Neuron (in vitro differentiated cells): ENCODE data around the gene SNX2.

Experiments used
- H2AFZ ChIP-seq: one replicate; pipeline ENCODE4 v1.6.1; 2013; ENCODE audit warnings: low read depth, mild to moderate bottlenecking, inconsistent platforms, low read length, moderate library complexity
- H3K27me3 ChIP-seq: one replicate; pipeline ENCODE4 v1.6.1; 2013; ENCODE audit warnings: low read length; ENCODE audit not compliant: insufficient read depth
- H3K36me3 ChIP-seq: one replicate; pipeline ENCODE4 v1.6.1; 2013; ENCODE audit warnings: low read length; ENCODE audit not compliant: insufficient read depth
- H3K4me1 ChIP-seq: one replicate; pipeline ENCODE4 v1.6.1; 2013; ENCODE audit warnings: low read length; ENCODE audit not compliant: insufficient read depth
- H3K4me3 ChIP-seq: 2 replicates; pipeline ENCODE4 v1.5.1; 2013; ENCODE audit warnings: mild to moderate bottlenecking, low read length, moderate library complexity
- H3K9me3 ChIP-seq: one replicate; pipeline ENCODE4 v1.6.1; 2013; ENCODE audit warnings: low read length

The SNX2 gene

DNA sequence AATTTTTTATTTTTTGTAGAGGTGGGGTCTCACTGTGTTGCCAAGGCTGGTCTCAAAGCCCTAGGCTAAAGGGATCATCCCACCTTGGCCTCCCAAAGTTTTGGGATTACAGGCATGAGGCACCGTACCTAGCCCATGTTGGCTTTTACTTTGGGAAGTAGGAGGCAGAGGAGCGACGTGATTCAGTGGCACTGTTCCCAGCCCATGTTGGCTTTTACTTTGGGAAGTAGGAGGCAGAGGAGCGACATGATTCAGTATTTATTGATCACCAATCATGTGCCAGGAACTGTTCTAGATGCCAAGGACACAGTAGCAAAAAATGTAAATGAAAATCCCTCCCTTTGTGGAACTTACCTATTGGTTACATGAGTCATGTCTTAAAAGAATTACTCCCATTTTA lies 88.8 kb downstream of the SNX2 start:
- Histone ChIP-seq H3K36me3 (peaks cover 5% of the 10 kb centered on the region), H3K4me1 (no peaks in the 10 kb centered on the region), H2AFZ (no peak overlapping the region), H3K4me3 (no peak overlapping the region), H3K9me3 (no peaks in the 10 kb centered on the region), H3K27me3 (no peaks in the 10 kb centered on the region)

DNA sequence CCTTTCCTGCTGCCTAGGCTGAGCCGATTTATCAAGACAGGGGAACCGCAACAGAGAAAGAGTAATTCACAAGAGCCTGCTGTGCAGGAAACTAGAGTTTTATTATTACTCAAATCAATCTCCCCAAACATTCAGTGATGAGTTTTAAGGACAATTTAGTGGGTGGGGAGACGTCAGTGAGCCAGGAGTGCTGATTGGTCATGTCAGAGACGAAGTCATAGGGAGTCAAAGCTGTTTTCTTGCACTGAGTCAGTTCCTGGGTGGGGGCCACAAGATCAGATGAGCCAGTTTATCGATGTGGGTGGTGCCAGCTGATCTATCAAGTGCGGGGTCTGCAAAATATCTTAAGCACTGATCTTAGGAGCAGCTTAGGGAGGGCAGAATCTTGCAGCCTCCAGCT lies 89.5 kb downstream of the SNX2 start:
- Histone ChIP-seq H3K4me3 (no peak overlapping the region), H3K4me1 (no peaks in the 10 kb centered on the region), H3K9me3 (no peaks in the 10 kb centered on the region), H3K36me3 (peaks cover 5% of the 10 kb centered on the region), H2AFZ (no peak overlapping the region), H3K27me3 (no peaks in the 10 kb centered on the region)

DNA sequence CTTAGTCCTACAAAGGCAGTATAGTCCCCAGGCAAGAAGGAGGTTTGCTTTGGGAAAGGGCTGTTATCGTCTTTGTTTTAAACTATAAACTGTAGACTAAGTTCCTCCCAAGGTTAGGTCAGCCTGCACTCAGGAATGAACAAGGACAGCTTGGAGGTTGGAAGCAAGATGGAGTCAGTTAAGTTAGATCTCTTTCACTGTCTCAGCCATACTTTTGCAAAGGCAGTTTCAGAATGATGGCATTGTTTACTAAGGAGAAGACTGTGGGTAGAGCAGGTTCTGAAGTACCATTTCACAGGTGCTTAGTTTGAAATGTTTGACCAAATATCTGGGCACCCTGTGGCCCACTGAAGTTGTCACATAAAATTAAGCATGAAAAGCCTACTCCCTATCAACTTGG lies 90.0 kb downstream of the SNX2 start:
- Histone ChIP-seq H3K4me1 (no peaks in the 10 kb centered on the region), H3K9me3 (no peaks in the 10 kb centered on the region), H3K36me3 (peaks cover 5% of the 10 kb centered on the region), H3K27me3 (no peaks in the 10 kb centered on the region), H3K4me3 (no peak overlapping the region), H2AFZ (no peak overlapping the region)

DNA sequence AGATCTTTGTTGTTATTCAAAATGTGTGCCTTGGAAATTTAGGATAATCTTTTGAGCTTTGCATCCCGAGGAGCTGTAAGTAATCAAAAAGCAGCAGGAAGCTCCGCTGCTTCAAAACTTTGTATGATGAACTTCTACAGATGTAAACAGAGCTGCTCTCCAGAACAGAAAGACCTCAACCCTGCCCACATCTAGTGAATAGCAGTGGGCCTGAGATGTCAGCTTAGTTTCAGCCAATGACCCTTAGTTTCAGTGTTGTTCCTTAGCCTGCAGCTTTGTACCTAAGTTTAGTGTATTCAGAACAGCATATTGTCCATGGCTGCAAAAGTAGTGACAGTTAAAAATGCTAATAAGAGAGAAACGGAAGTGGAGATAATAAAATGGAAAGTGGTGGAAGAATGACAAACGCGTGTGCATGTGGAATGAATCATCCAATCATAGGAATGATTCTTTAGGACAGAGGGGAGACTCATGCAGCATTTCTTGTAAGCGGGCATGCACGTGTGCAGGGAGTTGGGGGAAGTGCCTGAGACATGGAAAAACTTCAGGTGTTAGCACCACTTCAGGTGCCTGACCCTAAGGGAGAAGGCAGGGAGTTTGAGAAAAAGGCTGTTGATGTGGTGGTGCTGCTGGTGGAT lies 95.5 kb downstream of the SNX2 start:
- Histone ChIP-seq H3K9me3 (no peaks in the 10 kb centered on the region), H3K4me1 (no peaks in the 10 kb centered on the region), H3K4me3 (no peak overlapping the region)

DNA sequence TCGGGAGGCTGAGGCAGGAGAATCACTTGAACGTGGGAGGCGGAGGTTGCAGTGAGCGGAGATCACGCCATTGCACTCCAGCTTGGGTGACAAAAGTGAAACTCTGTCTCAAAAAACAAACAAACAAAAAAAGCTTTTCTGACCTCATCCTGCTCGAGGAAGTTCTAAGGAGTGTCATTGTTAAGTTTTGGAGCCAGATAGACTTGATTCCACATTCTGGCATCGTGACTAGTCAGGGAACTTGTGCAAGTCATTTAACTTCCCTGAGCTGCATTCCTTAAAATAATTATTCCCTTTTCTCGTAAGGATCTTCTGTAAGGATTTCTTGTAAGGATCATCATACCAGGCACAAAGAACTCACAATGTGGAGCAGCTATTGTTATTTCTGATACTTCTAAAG lies 96.8 kb downstream of the SNX2 start:
- H2AFZ ChIP-seq = no peak overlapping the region
- peaks cover 5% of the 10 kb centered on the region for H3K36me3 ChIP-seq
- no peaks in the 10 kb centered on the region for H3K27me3 ChIP-seq
- H3K4me3 ChIP-seq = no peak overlapping the region
- H3K4me1 ChIP-seq = no peaks in the 10 kb centered on the region
- no peaks in the 10 kb centered on the region for H3K9me3 ChIP-seq

More for the DNA sequence above, 95.5 kb downstream of the SNX2 start:
- Histone ChIP-seq H3K27me3 (no peaks in the 10 kb centered on the region), H2AFZ (no peak overlapping the region), H3K36me3 (peaks cover 5% of the 10 kb centered on the region)

DNA sequence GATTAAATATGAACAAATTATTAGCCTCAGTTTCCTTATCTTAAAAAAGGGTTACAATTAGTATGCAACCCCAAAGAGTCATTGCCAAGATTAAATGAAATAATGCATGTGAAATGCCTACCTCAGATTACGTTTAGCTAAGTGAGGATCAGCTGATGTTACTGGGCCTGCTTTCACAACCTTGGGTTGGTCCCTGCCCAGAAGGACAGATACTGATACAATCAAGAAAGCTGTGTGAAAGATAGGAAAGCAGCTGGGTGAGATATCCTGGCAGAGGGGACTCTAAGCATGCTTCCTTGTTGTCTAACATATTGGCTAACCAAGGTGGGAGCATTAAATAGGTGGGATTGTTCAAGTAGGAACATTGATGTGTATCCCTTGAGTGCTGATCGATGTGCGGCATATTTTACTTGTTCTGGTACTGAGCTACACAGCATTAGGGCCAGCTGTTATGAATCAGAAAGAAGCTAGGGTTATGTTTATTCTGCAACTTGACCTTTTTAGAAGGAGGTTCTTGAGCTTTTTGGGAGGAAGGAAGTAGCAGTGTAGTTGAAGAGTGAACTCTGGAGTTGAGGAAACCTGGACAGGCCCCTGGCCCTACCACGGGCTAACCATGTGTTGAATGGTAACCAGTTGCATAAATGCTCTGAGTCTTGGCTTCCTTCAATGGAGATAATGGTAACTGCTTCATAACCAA lies 99.4 kb downstream of the SNX2 start:
- Histone ChIP-seq H3K27me3 (no peaks in the 10 kb centered on the region), H2AFZ (no peak overlapping the region), H3K9me3 (no peaks in the 10 kb centered on the region), H3K4me1 (no peaks in the 10 kb centered on the region), H3K36me3 (no peaks in the 10 kb centered on the region), H3K4me3 (no peak overlapping the region)

DNA sequence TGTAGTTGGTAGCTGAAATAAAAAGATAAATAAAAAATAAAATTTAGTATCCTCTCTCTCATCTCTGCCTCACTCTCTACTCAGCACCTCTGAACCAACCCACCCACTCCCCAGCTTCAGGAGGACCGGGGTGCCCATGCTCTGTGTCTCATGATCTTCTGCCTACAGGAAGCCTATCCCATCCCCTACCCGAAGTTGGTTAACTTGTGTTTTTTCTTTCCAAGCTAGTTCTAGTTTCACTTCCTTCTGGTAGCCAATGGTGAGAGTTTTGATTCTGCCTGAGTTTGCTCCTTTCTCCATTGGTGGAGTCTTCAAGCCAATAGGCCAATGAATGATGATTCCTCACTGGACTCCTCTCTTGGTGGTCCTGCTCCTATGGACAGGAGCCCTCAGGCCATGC lies 102.6 kb downstream of the SNX2 start:
- Histone ChIP-seq H2AFZ (no peak overlapping the region), H3K4me3 (no peak overlapping the region), H3K27me3 (no peaks in the 10 kb centered on the region), H3K36me3 (no peaks in the 10 kb centered on the region), H3K4me1 (peaks cover 14% of the 10 kb centered on the region), H3K9me3 (no peaks in the 10 kb centered on the region)

DNA sequence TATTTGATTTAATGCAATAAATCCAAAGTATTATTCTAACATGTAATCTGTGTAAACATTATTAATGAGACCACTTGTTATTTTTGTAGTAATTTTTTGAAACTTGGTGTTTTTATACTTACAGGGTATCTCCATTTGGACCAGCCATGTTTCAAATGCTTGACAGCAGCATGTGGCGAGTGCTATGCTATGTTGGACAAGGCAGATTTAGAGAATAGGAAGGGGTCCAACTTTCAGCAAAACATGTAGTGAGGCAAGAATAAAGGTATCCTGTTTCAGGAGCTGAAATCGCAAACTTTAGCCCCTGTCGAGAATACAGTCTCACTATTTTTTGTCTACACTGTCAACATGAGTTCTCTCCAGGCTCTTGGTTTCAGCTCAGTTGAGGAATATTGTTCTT lies 104.2 kb downstream of the SNX2 start:
- Histone ChIP-seq H3K9me3 (no peaks in the 10 kb centered on the region), H3K36me3 (no peaks in the 10 kb centered on the region), H2AFZ (no peak overlapping the region), H3K27me3 (no peaks in the 10 kb centered on the region), H3K4me1 (peaks cover 14% of the 10 kb centered on the region), H3K4me3 (no peak overlapping the region)
